NCI-H1105 (cell line): Measurements from ENCODE around the gene CTDP1.
"Not testable (repeated sequence)": the region's sequence is repeated elsewhere in the genome, so short reads cannot be mapped to it uniquely, and the experiment has no call there.

Experiments used
- DNase-seq: peaks from one replicate; lab custom pipeline; 2025; lab: John Stamatoyannopoulos, UW

CTDP1 gene

GRCh38 chr18:79698668-79699335 lies 19.2 kb downstream of the CTDP1 start:
- no peak for DNase-seq

- no peak for DNase-seq
Measured at GRCh38 chr18:79699653-79700052, 20.1 kb downstream of the CTDP1 start.

GRCh38 chr18:79702906-79703305 lies 23.3 kb downstream of the CTDP1 start:
- no peak for DNase-seq

- no peak for DNase-seq
Measured at GRCh38 chr18:79704631-79705030, 25.0 kb downstream of the CTDP1 start.

GRCh38 chr18:79705272-79705671 lies 25.7 kb downstream of the CTDP1 start:
- DNase-seq, result no peak

- no peak for DNase-seq
Measured at GRCh38 chr18:79706006-79706405, 26.4 kb downstream of the CTDP1 start.

- DNase-seq, result no peak
Measured at GRCh38 chr18:79706658-79707057, 27.1 kb downstream of the CTDP1 start.

GRCh38 chr18:79707239-79707638 lies 27.6 kb downstream of the CTDP1 start:
- no peak for DNase-seq

GRCh38 chr18:79707671-79708070 lies 28.1 kb downstream of the CTDP1 start:
- no peak for DNase-seq

- no peak for DNase-seq
Measured at GRCh38 chr18:79708412-79708811, 28.8 kb downstream of the CTDP1 start.

- no peak for DNase-seq
Measured at GRCh38 chr18:79712206-79712857, 32.7 kb downstream of the CTDP1 start.

- no peak for DNase-seq
Measured at GRCh38 chr18:79713341-79713740, 33.7 kb downstream of the CTDP1 start.

- DNase-seq, result no peak
Measured at GRCh38 chr18:79714531-79715240, 35.1 kb downstream of the CTDP1 start.

- no peak for DNase-seq
Measured at GRCh38 chr18:79715280-79715679, 35.7 kb downstream of the CTDP1 start.

GRCh38 chr18:79717059-79717458 lies 37.5 kb downstream of the CTDP1 start:
- DNase-seq, result no peak

- no peak for DNase-seq
Measured at GRCh38 chr18:79717555-79718074, 38.0 kb downstream of the CTDP1 start.

GRCh38 chr18:79718126-79718525 lies 38.5 kb downstream of the CTDP1 start:
- DNase-seq, result no peak

GRCh38 chr18:79718878-79719477 lies 39.4 kb downstream of the CTDP1 start:
- no peak for DNase-seq

GRCh38 chr18:79719478-79720358 lies 40.1 kb downstream of the CTDP1 start:
- not testable (repeated sequence) for DNase-seq

- no peak for DNase-seq
Measured at GRCh38 chr18:79720359-79720733, 40.7 kb downstream of the CTDP1 start.

- no peak for DNase-seq
Measured at GRCh38 chr18:79723036-79723435, 43.4 kb downstream of the CTDP1 start.

GRCh38 chr18:79723628-79724027 lies 44.0 kb downstream of the CTDP1 start:
- DNase-seq, result no peak
